ENCODE measurements around the gene ETDA.

- no peak for TF ChIP-seq POLR2A (IDR thresholded peaks at IDR 0.05)
- no peak for TF ChIP-seq CTCF (IDR thresholded peaks at IDR 0.05)
These were observed 5.6 kb downstream of the ETDA start for GRCh38 chrX:135257469-135257868.

Measured in body of pancreas (tissue), 4 donors.